DND-41 (cell line): ENCODE measurements around the gene ANKRD28.
"Not testable (repeated sequence)": the region's sequence is repeated elsewhere in the genome, so short reads cannot be mapped to it uniquely, and the experiment has no call there.

ENCODE experiments used
- ATAC-seq: fragments of 200-7000 bp; cut with Tn5 transposase; 3 replicates; pipeline ENCODE4 v1.9.1; 2021; ENCODE audit warnings: low read depth; ENCODE audit not compliant: insufficient read depth
- DNase-seq: peaks from one replicate; pipeline ENCODE4 v3.0.0-alpha.2; 2020
- H2AFZ ChIP-seq: 2 replicates; pipeline ENCODE4 v1.6.0; 2012; ENCODE audit warnings: low read depth, low read length
- H3K27ac ChIP-seq: 2 replicates; pipeline ENCODE4 v1.5.1; 2012; ENCODE audit warnings: low read length, inconsistent platforms
- H3K27me3 ChIP-seq: fragments of 200-600 bp; sonication (generic); 2 replicates; pipeline ENCODE4 v1.6.0; 2012; ENCODE audit warnings: low read length, mild to moderate bottlenecking, inconsistent platforms; ENCODE audit not compliant: insufficient read depth, poor library complexity
- H3K36me3 ChIP-seq: 2 replicates; pipeline ENCODE4 v1.5.1; 2012; ENCODE audit warnings: low read length, inconsistent platforms; ENCODE audit not compliant: insufficient read depth
- H3K4me1 ChIP-seq: 2 replicates; pipeline ENCODE4 v1.5.1; 2012; ENCODE audit warnings: mild to moderate bottlenecking, low read length; ENCODE audit not compliant: insufficient read depth
- H3K4me2 ChIP-seq: 2 replicates; pipeline ENCODE4 v1.6.0; 2012; ENCODE audit warnings: mild to moderate bottlenecking, moderate library complexity, low read length, inconsistent platforms; ENCODE audit not compliant: insufficient read depth
- H3K4me3 ChIP-seq, 2 experiments: fragments of 200-600 bp in 1 of 2; shearing (Covaris generic) in 1 of 2; 2 replicates each; pipeline ENCODE4 v1.5.1; 2012 to 2016; ENCODE audit warnings: inconsistent platforms in 2 of 2, low read length in 2 of 2, mild to moderate bottlenecking in 2 of 2, low read depth in 1 of 2, moderate library complexity in 1 of 2
- H3K79me2 ChIP-seq: 2 replicates; pipeline ENCODE4 v1.6.0; 2012; ENCODE audit warnings: low read length, inconsistent platforms; ENCODE audit not compliant: insufficient read depth
- H3K9ac ChIP-seq: 2 replicates; pipeline ENCODE4 v1.6.0; 2012; ENCODE audit warnings: low read depth, mild to moderate bottlenecking, inconsistent platforms, low read length, moderate library complexity
- H3K9me3 ChIP-seq: 2 replicates; pipeline ENCODE4 v1.5.1; 2012; ENCODE audit warnings: low read length, moderate library complexity, mild to moderate bottlenecking, inconsistent platforms; ENCODE audit not compliant: insufficient read depth, severe bottlenecking
- H4K20me1 ChIP-seq: 2 replicates; pipeline ENCODE4 v1.6.0; 2012; ENCODE audit warnings: low read length; ENCODE audit not compliant: insufficient read depth
- CTCF ChIP-seq: IDR thresholded peaks from 2 replicates; pipeline ENCODE4 v1.5.1; 2012; ENCODE audit warnings: borderline replicate concordance, low read length, moderate library complexity, mild to moderate bottlenecking; ENCODE audit not compliant: poor library complexity, severe bottlenecking; ENCODE audit errors: extremely low read depth
- EZH2 ChIP-seq: IDR thresholded peaks from 3 replicates; pipeline ENCODE4 v1.6.1; 2012; ENCODE audit warnings: borderline replicate concordance, low read depth, mild to moderate bottlenecking, moderate library complexity, low read length, inconsistent platforms; ENCODE audit not compliant: severe bottlenecking

The ANKRD28 gene

GRCh38 chr3:15750143-15750542 is 47.6 kb downstream of the ANKRD28 start:
- Histone ChIP-seq H3K4me1 (no peaks in the 10 kb centered on the region), H3K9me3 (peaks cover 6% of the 10 kb centered on the region), H3K27me3 (no peaks in the 10 kb centered on the region), H3K4me2 (no peak overlapping the region), H2AFZ (no peak overlapping the region), H4K20me1 (peaks cover 4% of the 10 kb centered on the region; the same call in 1 of the 2 replicates), H3K4me3 (no peak overlapping the region), H3K27ac (no peak overlapping the region), H3K79me2 (peaks cover 56% of the 10 kb centered on the region), H3K36me3 (peaks cover 94% of the 10 kb centered on the region), H3K9ac (no peak overlapping the region)
- ATAC-seq (no peak), DNase-seq (no peak)
- TF ChIP-seq EZH2 = no peak
- no peak for TF ChIP-seq CTCF

GRCh38 chr3:15745896-15746295 is 51.9 kb downstream of the ANKRD28 start:
- not testable (repeated sequence) for H2AFZ ChIP-seq, H3K4me3 ChIP-seq, H4K20me1 ChIP-seq, H3K4me1 ChIP-seq, H3K4me2 ChIP-seq, H3K9ac ChIP-seq, DNase-seq, ATAC-seq, H3K27ac ChIP-seq, H3K27me3 ChIP-seq
- Histone ChIP-seq H3K79me2 (peaks cover 42% of the 10 kb centered on the region), H3K36me3 (peaks cover 80% of the 10 kb centered on the region), H3K9me3 (peaks cover 12% of the 10 kb centered on the region)

- Histone ChIP-seq H4K20me1 (no peaks in the 10 kb centered on the region), H3K4me2 (no peak overlapping the region), H3K9ac (no peak overlapping the region), H2AFZ (no peak overlapping the region), H3K36me3 (peaks cover 80% of the 10 kb centered on the region), H3K27ac (no peak overlapping the region), H3K79me2 (peaks cover 42% of the 10 kb centered on the region), H3K4me1 (no peaks in the 10 kb centered on the region), H3K9me3 (peaks cover 18% of the 10 kb centered on the region), H3K4me3 (no peak overlapping the region), H3K27me3 (no peaks in the 10 kb centered on the region)
- TF ChIP-seq EZH2 (no peak), CTCF (no peak)
- no peak for DNase-seq
- no peak for ATAC-seq
These were observed 53.6 kb downstream of the ANKRD28 start for GRCh38 chr3:15744176-15744575.

- Histone ChIP-seq H2AFZ (no peak overlapping the region), H3K9ac (no peak overlapping the region), H3K36me3 (peaks cover 82% of the 10 kb centered on the region), H3K4me1 (no peaks in the 10 kb centered on the region), H3K4me3 (no peak overlapping the region), H3K9me3 (peaks cover 23% of the 10 kb centered on the region), H3K27me3 (no peaks in the 10 kb centered on the region), H4K20me1 (no peaks in the 10 kb centered on the region), H3K79me2 (peaks cover 48% of the 10 kb centered on the region), H3K27ac (no peak overlapping the region), H3K4me2 (no peak overlapping the region)
- DNase-seq = no peak
- no peak; the same call in 2 of the 3 replicates for ATAC-seq
- no peak for TF ChIP-seq EZH2
- no peak for TF ChIP-seq CTCF
These were observed 54.2 kb downstream of the ANKRD28 start for GRCh38 chr3:15743587-15744009.

- peaks cover 21% of the 10 kb centered on the region for H3K9me3 ChIP-seq
- not testable (repeated sequence) for H3K4me2 ChIP-seq, H3K9ac ChIP-seq, H3K27me3 ChIP-seq, H2AFZ ChIP-seq, H3K4me1 ChIP-seq, ATAC-seq, DNase-seq, H3K4me3 ChIP-seq, H4K20me1 ChIP-seq, H3K27ac ChIP-seq
- peaks cover 59% of the 10 kb centered on the region for H3K79me2 ChIP-seq
- H3K36me3 ChIP-seq = peaks cover 82% of the 10 kb centered on the region
These were observed 55.5 kb downstream of the ANKRD28 start for GRCh38 chr3:15742236-15742635.

- H3K27me3 ChIP-seq, H3K4me3 ChIP-seq, ATAC-seq, H3K4me2 ChIP-seq, H4K20me1 ChIP-seq, H2AFZ ChIP-seq, H3K4me1 ChIP-seq, H3K27ac ChIP-seq, H3K9ac ChIP-seq: not testable (repeated sequence)
- Histone ChIP-seq H3K36me3 (peaks cover 85% of the 10 kb centered on the region), H3K9me3 (peaks cover 19% of the 10 kb centered on the region), H3K79me2 (peaks cover 53% of the 10 kb centered on the region)
- peak; percentile 22 for DNase-seq
These were observed 59.2 kb downstream of the ANKRD28 start for GRCh38 chr3:15738616-15739005.
